ENCODE measurements around the gene TLE2.

GRCh38 chr19:2978166-2978767 lies 50.8 kb downstream of the TLE2 start:
- no peak for TF ChIP-seq CTCF (IDR thresholded peaks at IDR 0.05)
- no peak for TF ChIP-seq POLR2A (IDR thresholded peaks at IDR 0.05)
- TF ChIP-seq EP300 (IDR thresholded peaks at IDR 0.05; ENCODE audit: low read depth), result no peak

Measured in transverse colon (tissue), 3 donors.